Uterus (tissue), 4 donors: ENCODE data around the gene PSMA7. TPM values are rescaled to one million over a fixed set of nuclear protein-coding genes. Genes with fewer than 3 reads are reported as not detected.

ENCODE experiments used
- DNase-seq, 2 donors: peaks; one replicate each; pipeline ENCODE4 v3.0.0-alpha.2; 2019 to 2020
- H3K27ac ChIP-seq, 2 donors: fragments of 200-600 bp; sonication (generic); 1 replicate in 1 of 2; 2 replicates in 1 of 2; pipeline ENCODE4 v1.5.1; 2016 to 2018
- H3K27me3 ChIP-seq, 2 donors: fragments of 200-600 bp; sonication (generic); one replicate each; pipeline ENCODE4 v1.5.1; 2018 to 2019; ENCODE audit warnings: control low read depth in 1 of 2
- H3K36me3 ChIP-seq, 2 donors: fragments of 200-600 bp; sonication (generic); one replicate each; pipeline ENCODE4 v1.5.1; 2019; ENCODE audit warnings: control low read depth in 1 of 2
- H3K4me1 ChIP-seq, 2 donors: fragments of 200-600 bp; sonication (generic); one replicate each; pipeline ENCODE4 v1.5.1; 2018 to 2019; ENCODE audit warnings: control low read depth in 1 of 2
- H3K4me3 ChIP-seq, 2 donors: fragments of 200-600 bp; sonication (generic); 1 replicate in 1 of 2; 2 replicates in 1 of 2; pipeline ENCODE4 v1.5.1; 2018 to 2019; ENCODE audit warnings: mild to moderate bottlenecking in 1 of 2
- H3K9me3 ChIP-seq, 2 donors: fragments of 200-600 bp; sonication (generic); one replicate each; pipeline ENCODE4 v1.5.1; 2019; ENCODE audit warnings: control low read depth in 1 of 2
- POLR2A ChIP-seq, 2 donors: fragments of 450-650 bp; IDR thresholded peaks; one replicate each; pipeline ENCODE4 v1.6.1; 2016; ENCODE audit warnings: antibody characterized with exemption in 2 of 2, mild to moderate bottlenecking in 1 of 2, moderate library complexity in 1 of 2
- intact Hi-C: fragments of 100-400 bp; cut with DNase I; formaldehyde crosslinking; loops from one replicate; pipeline ENCODE4 v1.15.1; 2023; ENCODE audit warnings: low total_unique reads
- total RNA-seq, 4 donors: library from RNA; depleted of rRNA in 3 of 4; stranded (reverse); fragments of >200 nt in 3 of 4; gene quantifications; one replicate each; pipeline versions ENCODE4 v1.1.0 to v1.2.4, GENCODE V29; 2014 to 2023
- TF ChIP-seq, protein P1 (sequence below), 4 experiments: fragments of 200-600 bp in 2 of 4; fragments of 450-650 bp in 2 of 4; sonication (generic) in 2 of 4; IDR thresholded peaks; one replicate each; pipeline ENCODE4 v1.5.1; 2016 to 2019; ENCODE audit warnings: antibody characterized with exemption in 4 of 4, mild to moderate bottlenecking in 2 of 4, moderate library complexity in 1 of 4
- donor health status: DM: yes; HTN: yes; CAD: no.

The PSMA7 gene
- total RNA-seq, 4 donors from 2014 or later, result 145 to 214 (median 162) TPM

DNA sequence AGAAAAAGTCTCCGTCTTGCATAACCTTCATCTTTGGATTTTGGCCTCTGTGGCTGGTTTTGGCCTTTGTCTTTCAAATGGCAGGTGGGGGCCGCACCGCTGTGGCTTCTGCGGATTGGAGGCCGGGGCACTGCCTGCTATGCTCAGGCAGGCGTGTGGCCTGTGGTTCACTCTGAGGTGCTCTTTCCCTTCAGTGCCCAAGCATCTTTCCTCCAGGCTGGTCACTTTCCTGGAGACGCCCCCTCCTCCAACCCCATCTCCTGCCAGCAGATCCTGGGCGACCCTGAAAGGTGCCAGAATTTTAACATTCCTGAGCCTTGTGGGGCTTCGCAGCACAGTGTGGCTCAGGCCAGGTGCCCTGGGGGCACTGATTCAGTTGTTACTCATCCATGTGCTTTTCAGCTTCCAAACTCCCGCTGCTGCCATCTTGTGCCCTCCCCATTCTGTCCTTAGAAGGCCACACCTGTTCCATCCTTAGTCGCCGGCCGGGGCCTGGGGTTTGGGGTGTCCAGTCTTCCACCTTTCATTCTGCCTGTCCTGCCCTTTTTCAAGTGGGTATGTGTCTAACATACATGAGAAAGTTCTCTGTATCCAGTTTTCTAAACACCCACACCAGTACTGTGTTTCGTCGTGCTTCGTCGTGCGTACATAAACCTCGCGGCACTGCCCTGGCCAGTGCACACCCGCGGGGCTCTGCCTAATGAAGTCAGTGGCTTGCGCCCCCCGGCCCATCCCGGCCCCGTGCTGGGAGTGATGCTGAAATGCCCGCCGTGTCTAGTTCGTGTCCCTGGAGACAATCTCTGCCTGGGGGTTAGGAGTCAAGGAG lies 12.4 kb upstream of the PSMA7 start:
- no peaks in the 10 kb centered on the region for H3K9me3 ChIP-seq

DNA sequence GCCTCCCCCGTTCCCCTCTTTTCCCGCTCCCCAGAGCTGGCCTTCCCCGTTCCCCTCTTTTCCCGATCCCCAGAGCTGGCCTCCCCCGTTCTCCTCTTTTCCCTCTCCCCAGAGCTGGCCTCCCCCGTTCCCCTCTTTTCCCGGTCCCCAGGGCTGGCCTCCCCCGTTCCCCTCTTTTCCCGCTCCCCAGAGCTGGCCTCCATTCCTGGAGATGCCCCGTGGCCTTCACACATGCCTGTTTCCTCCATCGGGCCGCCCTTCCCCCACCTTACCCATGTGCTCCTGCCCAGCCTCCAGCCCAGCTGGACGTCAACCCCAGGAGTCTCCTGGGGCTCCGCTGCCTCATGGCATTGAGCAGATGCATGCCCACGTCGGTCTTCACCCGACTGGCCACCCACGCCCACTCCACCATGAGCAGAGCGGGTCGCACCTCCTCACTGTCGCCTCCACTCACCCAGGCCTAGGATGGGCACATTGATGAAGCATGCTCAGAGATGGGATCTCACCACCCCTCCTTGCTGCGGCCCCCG lies 8.7 kb upstream of the PSMA7 start:
- intact Hi-C loops, result loop anchor here (10.0 kb wide), 1 partner anchor 137 kb away; no protein-coding TSS in a partner anchor
- Histone ChIP-seq H3K9me3 (no peaks in the 10 kb centered on the region), H3K4me3 (no peak overlapping the region), H3K27ac (no peak overlapping the region), H3K4me1 (peaks cover 0 to 4% of the 10 kb centered on the region in 2 donors), H3K27me3 (no peaks in the 10 kb centered on the region), H3K36me3 (no peaks in the 10 kb centered on the region)
- DNase-seq, result no peak
- no peak for TF ChIP-seq POLR2A (IDR thresholded peaks at IDR 0.05)
- TF ChIP-seq, protein P1, sequence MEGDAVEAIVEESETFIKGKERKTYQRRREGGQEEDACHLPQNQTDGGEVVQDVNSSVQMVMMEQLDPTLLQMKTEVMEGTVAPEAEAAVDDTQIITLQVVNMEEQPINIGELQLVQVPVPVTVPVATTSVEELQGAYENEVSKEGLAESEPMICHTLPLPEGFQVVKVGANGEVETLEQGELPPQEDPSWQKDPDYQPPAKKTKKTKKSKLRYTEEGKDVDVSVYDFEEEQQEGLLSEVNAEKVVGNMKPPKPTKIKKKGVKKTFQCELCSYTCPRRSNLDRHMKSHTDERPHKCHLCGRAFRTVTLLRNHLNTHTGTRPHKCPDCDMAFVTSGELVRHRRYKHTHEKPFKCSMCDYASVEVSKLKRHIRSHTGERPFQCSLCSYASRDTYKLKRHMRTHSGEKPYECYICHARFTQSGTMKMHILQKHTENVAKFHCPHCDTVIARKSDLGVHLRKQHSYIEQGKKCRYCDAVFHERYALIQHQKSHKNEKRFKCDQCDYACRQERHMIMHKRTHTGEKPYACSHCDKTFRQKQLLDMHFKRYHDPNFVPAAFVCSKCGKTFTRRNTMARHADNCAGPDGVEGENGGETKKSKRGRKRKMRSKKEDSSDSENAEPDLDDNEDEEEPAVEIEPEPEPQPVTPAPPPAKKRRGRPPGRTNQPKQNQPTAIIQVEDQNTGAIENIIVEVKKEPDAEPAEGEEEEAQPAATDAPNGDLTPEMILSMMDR (IDR thresholded peaks at IDR 0.05), result no peak

More for the DNA sequence above, 12.4 kb upstream of the PSMA7 start:
- Histone ChIP-seq H3K36me3 (no peaks in the 10 kb centered on the region), H3K4me3 (no peak overlapping the region), H3K27ac (no peak overlapping the region), H3K4me1 (peaks cover 0 to 7% of the 10 kb centered on the region in 2 donors), H3K27me3 (no peaks in the 10 kb centered on the region)
- no peak for DNase-seq
- intact Hi-C loops, result loop anchor here (10.0 kb wide), 1 partner anchor 141 kb away; no protein-coding TSS in a partner anchor
- TF ChIP-seq, protein P1 (IDR thresholded peaks at IDR 0.05), result no peak
- TF ChIP-seq POLR2A (IDR thresholded peaks at IDR 0.05), result no peak

DNA sequence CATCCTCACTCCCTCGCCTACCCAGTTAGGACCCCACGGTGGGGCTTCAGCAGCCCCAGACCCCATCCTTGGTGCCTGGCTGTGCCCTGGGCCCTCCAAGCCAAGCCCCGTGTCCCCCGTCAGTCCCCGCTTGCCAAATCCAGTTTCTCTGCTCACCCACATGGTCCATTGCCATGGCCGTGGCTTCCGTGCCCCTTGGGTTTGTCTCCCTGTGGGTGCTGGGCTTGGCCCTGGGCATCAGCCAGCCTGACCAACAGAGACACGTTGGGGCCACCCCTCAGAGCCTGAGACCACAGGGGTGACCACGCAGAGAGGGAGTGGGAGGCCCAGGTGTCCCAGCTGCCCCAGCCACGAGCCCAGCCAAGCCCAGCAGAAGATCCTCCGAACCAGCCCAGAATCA lies 8.0 kb upstream of the PSMA7 start:
- H3K4me1 ChIP-seq, result no peaks in the 10 kb centered on the region
- intact Hi-C loops, result loop anchor here (10.0 kb wide), 1 partner anchor 136 kb away; no protein-coding TSS in a partner anchor
- no peak overlapping the region for H3K27ac ChIP-seq
- H3K36me3 ChIP-seq, result no peaks in the 10 kb centered on the region
- H3K27me3 ChIP-seq, result no peaks in the 10 kb centered on the region
- DNase-seq, result no peak
- TF ChIP-seq, protein P1 (IDR thresholded peaks at IDR 0.05), result no peak
- no peak for TF ChIP-seq POLR2A (IDR thresholded peaks at IDR 0.05)
- no peaks in the 10 kb centered on the region for H3K9me3 ChIP-seq
- no peak overlapping the region for H3K4me3 ChIP-seq

DNA sequence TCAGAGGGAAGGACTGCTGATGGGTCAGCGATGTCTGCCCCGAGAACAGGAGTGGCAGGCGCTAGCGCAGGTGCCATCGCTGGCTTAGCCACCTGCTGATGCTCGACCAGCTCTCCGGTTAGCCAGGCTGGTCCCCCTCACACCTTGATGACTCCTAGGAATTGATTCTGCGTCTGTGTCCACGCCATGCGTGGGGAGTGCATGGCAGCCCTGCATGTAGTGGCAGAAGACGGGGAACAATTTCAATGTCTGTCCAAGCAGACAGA lies 7.0 kb upstream of the PSMA7 start:
- Histone ChIP-seq H3K4me3 (no peak overlapping the region), H3K9me3 (no peaks in the 10 kb centered on the region), H3K27me3 (no peaks in the 10 kb centered on the region), H3K27ac (no peak overlapping the region), H3K4me1 (peaks cover 0 to 3% of the 10 kb centered on the region in 2 donors), H3K36me3 (no peaks in the 10 kb centered on the region)
- DNase-seq, result no peak
- TF ChIP-seq, protein P1 (IDR thresholded peaks at IDR 0.05), result no peak
- no peak for TF ChIP-seq POLR2A (IDR thresholded peaks at IDR 0.05)
- intact Hi-C loops, result loop anchor here (10.0 kb wide), 1 partner anchor 135 kb away; no protein-coding TSS in a partner anchor
